ENCODE data around the gene CAMK1D.

CAMK1D gene

GRCh38 chr10:12771981-12772760, 422.8 kb downstream of the CAMK1D start:
- TF ChIP-seq CTCF (IDR thresholded peaks at IDR 0.05), result no peak

GRCh38 chr10:12772797-12773587, 423.6 kb downstream of the CAMK1D start:
- TF ChIP-seq CTCF (IDR thresholded peaks at IDR 0.05), result no peak

GRCh38 chr10:12774204-12774894, 425.0 kb downstream of the CAMK1D start:
- TF ChIP-seq CTCF (IDR thresholded peaks at IDR 0.05), result no peak

GRCh38 chr10:12777840-12778585, 428.7 kb downstream of the CAMK1D start:
- TF ChIP-seq CTCF (IDR thresholded peaks at IDR 0.05), result no peak

- TF ChIP-seq CTCF (IDR thresholded peaks at IDR 0.05), result no peak
Observed at GRCh38 chr10:12780634-12781601, 431.6 kb downstream of the CAMK1D start.

GRCh38 chr10:12781976-12782375, 432.6 kb downstream of the CAMK1D start:
- TF ChIP-seq CTCF (IDR thresholded peaks at IDR 0.05), result no peak
